A549 treated with Mapracorat at 1 μM for 4 hours (cell line): ENCODE measurements around the gene AP1AR. TPM values are rescaled to one million over a fixed set of nuclear protein-coding genes. Genes with fewer than 3 reads are reported as not detected.

Experiments used
- total RNA-seq: library from RNA; stranded (reverse); fragments of 200-300 nt; extraction: Qiagen RNA extraction; gene quantifications from 5 replicates; pipeline ENCODE4 v1.2.3, GENCODE V29; 2022

Gene AP1AR, protein sequence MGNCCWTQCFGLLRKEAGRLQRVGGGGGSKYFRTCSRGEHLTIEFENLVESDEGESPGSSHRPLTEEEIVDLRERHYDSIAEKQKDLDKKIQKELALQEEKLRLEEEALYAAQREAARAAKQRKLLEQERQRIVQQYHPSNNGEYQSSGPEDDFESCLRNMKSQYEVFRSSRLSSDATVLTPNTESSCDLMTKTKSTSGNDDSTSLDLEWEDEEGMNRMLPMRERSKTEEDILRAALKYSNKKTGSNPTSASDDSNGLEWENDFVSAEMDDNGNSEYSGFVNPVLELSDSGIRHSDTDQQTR
- 9.1 to 14.3 TPM (median 11.0 TPM) in 5 replicates for total RNA-seq

DNA sequence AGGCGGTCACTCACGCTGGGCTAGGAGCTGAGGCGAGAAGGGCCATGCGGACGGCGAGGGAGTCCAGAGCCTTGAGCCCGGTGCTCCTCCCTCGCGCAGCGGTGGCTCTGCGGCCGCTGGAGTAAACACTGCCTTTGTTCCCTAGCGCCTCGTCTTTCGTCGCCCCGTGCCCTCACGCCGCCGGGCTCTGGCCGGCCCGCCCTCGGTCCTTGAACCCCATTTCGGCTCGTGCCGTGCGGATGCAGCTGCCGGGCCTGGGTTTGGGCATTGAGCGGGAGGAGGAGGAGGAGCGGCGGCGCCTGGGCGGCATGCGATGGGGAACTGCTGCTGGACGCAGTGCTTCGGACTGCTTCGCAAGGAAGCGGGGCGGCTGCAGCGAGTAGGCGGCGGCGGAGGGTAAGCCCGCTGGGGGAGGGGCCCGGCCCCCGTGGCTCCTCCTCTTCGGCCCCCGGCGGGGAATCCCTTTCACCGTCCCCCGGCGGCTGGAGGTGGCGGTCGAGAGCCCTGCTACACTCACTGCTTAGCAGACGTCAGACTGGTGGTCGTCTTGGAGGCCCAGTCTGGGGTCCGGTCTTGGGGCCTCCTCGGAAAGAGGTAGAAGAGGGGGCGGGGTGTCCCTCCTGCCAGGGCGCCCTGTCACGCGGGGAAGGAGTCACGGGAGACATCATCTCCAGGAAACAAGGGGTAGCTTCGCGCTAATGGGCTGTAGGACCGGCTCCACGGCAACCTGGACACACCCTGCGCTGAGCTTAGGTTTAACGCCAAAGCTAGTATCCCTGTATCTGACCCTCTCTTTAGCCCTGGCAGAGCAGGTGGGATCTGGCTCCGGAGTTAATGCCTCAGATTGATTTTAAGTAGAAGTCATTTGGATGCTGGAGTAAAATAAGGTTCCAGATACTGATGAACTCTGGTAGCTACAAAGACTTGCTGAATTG, at the start of gene AP1AR:
Gene AP1AR (plus strand): TSS at position 9 of the 935 bp plus-strand sequence. CDS start 305 bp downstream, at position 314.

DNA sequence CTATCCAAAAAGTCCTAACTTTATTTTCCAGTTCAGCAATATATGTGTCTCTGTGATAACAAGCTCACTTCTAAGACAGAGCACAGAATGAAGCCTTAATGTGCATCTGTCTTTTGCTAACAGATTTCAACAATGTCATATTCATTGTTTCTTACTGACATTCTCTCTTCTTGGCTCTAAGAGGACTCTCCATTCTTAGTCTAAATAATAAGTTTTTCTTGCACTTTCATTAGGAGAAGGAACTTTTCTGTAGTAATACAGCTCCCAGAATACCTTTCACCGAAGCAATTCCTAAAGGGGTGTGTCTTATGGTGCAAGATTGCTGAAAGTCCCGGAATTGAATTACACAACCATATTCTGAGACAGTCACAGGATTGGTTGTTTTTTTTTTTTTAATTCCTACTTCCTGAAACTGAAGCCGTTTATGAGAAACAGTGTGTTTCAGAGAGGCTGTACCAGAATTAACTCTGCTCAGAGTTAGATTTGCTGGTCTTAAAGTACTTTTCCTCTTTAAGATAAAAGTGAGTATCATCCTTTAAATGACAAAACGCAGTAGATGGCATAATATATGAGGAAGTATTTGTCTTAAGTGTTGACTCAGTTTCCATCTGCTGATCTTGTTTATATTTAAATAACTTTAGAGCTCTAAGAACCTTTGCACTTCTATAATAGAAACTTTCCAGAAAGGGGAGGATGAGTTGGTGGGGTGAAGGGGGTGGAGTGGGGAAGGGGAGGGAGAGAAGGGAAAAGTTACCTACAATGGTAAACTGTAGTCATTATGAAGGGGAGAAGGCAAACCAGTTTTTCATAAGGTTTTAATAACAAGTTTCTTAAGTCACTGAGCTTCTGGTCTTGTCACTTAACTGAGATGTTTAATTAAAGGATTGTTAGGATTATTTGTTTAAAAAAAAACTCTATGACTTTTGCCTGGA, 65.6 kb downstream of the AP1AR start, which contains the start of gene ALPK1:
Gene ALPK1 (plus strand): TSS at position 421 of the 932 bp plus-strand sequence.

Other genes starting within 250 kb of the AP1AR start
- gene FAM241A, start 86.3 kb upstream of the AP1AR start, total RNA-seq = 0.82 to 0.88 TPM (median 0.82 TPM) in 5 replicates
- gene TIFA, start 54.1 kb downstream of the AP1AR start, total RNA-seq = 2.3 to 5.0 TPM (median 4.4 TPM) in 5 replicates
- 1.6 to 3.3 TPM (median 1.9 TPM) in 5 replicates for gene ALPK1, start 65.6 kb downstream of the AP1AR start, total RNA-seq